ENCODE results near the gene NECAB3. TPM values are rescaled to one million over a fixed set of nuclear protein-coding genes. Genes with fewer than 3 reads are reported as not detected.

NECAB3 gene
- total and polyA plus RNA-seq, 2 of the 13 experiments (the other 11 are each of a cell fraction or from before 2014, with no cell fraction given): 61.5 to 65.5 TPM

DNA sequence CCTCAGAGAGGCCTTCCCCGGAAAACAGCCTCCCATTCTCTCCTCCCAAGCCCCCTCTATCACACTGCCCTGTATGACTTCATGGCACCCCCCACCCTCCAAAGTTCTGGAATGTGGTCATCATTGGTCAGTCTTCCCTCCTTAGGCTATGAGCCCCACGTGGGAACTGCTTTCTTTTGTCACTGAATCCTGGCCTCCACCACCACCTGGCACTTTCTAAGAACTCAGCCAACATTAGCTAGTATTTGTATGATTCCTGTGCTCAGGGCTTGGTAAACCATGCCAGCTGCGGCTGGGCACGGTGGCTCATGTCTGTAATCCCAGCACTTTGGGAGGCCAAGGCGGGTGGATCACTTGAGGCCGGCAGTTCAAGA is 20.4 kb upstream of the NECAB3 start (continued):
- TF ChIP-seq ZNF326 (CRISPR knock-in tag; IDR thresholded peaks at IDR 0.05; ENCODE audit: borderline replicate concordance): no peak
- 0 out of 2 replicates have a peak, but pooled peaks have one; percentile 15 for TF ChIP-seq ZFP91 (CRISPR knock-in tag; IDR thresholded peaks at IDR 0.05; ENCODE audit: borderline replicate concordance)
- TF ChIP-seq SNAI1 (CRISPR knock-in tag; IDR thresholded peaks at IDR 0.05; ENCODE audit: borderline replicate concordance): no peak

DNA sequence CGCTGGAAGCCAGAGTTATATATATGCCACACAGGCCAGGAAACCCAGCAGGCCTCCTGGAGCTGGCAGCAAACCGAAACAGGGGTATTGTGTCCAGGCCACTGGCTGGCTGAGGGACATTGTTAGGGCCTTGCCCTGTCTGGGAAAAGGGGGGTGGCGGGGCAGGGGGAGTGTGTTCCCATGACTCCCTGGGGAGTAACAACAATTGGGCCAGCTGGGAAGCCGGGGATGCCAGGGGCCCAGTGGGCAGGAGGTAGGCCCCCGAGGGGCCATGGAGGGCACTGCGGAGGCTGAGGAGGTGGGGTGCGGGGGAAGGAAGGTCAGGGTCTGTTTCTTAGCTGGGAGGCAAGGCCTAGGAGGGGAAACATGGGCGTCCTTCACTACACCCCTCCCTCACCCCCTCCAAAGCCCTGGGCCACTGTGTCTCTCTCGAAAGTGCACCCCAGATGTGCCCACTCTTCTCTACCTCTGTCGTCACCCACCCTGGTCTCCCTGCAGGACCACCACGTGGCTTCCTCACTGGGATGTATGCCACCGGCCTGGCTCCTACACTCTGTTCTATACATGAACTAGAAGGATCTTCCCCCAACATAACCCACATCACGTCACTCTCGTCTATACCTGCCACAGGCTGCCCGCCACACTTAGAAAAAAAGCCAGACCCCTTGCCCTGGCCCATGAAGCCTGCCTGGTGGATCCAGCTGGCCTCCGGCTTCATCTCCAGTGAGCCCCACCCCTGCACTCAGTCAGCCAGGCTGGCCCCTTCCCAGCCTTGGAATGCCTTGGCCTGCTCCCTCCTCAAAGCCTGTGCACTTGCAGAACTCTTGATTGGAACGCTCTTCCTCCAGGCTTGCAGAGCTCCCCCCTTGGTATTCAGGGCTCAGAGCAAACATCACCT is 19.8 kb upstream of the NECAB3 start:
- no TSS peak for BruUV-seq (replicated peaks)
- no peaks in the 10 kb centered on the region for H3K79me2 ChIP-seq (ENCODE audit: insufficient read depth, low read length)
- DNase-seq (ENCODE audit: low spot score): no peak
- H4K20me1 ChIP-seq (ENCODE audit: insufficient read depth, low read length): no peaks in the 10 kb centered on the region
- no peak for FAIRE-seq
- intact Hi-C loops (cut with micrococcal nuclease; ENCODE audit: unreplicated experiment): no loop called here
- H3K9ac ChIP-seq (ENCODE audit: insufficient read depth, low read depth, low read length): no peak overlapping the region
- in situ Hi-C loops (cut with HindIII; ENCODE audit: extremely low pct_ligation_motif_present, low pct_unique_long_range_greater_than_20kb): no loop called here
- H3K9me3 ChIP-seq (ENCODE audit: low read length): no peaks in the 10 kb centered on the region
- WGBS (ENCODE audit: low lambda C conversion rate): 67% methylated on average over 17 of the region's 17 CpGs
- peak; percentile 11 for ATAC-seq
- H3K4me3 ChIP-seq (replicated peaks in 1 of 3; ENCODE audit: insufficient read depth in 1 of 3, low read depth in 2 of 3, low read length in 3 of 3): no peak overlapping the region
- no peak overlapping the region for H2AFZ ChIP-seq (ENCODE audit: low read length)
- ChIA-PET POLR2A (interaction anchor here (2.0 kb wide), 1 partner anchor 10 kb away, joined by 6 read pairs; no protein-coding TSS in a partner anchor), CTCF (ENCODE audit: low intra/inter-chr PET ratio, low total read pairs) (no interaction called here)
- peaks cover 59% of the 10 kb centered on the region for H3K4me1 ChIP-seq (ENCODE audit: insufficient read depth, low read length)
- H3K27me3 ChIP-seq (ENCODE audit: control insufficient read depth in 1 of 2, insufficient read depth in 2 of 2, low read length in 2 of 2): no peaks in the 10 kb centered on the region
- H3K36me3 ChIP-seq (replicated peaks in 1 of 2; ENCODE audit: control insufficient read depth in 1 of 2, insufficient read depth in 2 of 2, low read length in 2 of 2): no peaks in the 10 kb centered on the region
- H3K27ac ChIP-seq (ENCODE audit: extremely low read length, insufficient read depth, low read length): no peak overlapping the region
- no peak overlapping the region for H3K4me2 ChIP-seq (ENCODE audit: low read depth, low read length)
- TF ChIP-seq ZNF740 (CRISPR knock-in tag; IDR thresholded peaks at IDR 0.05) (no peak), ZBTB4 (CRISPR knock-in tag; IDR thresholded peaks at IDR 0.05; ENCODE audit: borderline replicate concordance) (peak; percentile 32; the same call in 1 of the 2 replicates), NFKB2 (CRISPR knock-in tag; IDR thresholded peaks at IDR 0.05; ENCODE audit: borderline replicate concordance) (0 out of 2 replicates have a peak, but pooled peaks have one; percentile 45), POGZ (CRISPR knock-in tag; IDR thresholded peaks at IDR 0.05) (0 out of 2 replicates have a peak, but pooled peaks have one; percentile 14), HIC2 (CRISPR knock-in tag; IDR thresholded peaks at IDR 0.05; ENCODE audit: low read depth) (no peak), MIER3 (CRISPR knock-in tag; IDR thresholded peaks at IDR 0.05; ENCODE audit: borderline replicate concordance) (no peak), ZSCAN30 (CRISPR knock-in tag; IDR thresholded peaks at IDR 0.05) (no peak), ZNF10 (CRISPR knock-in tag; IDR thresholded peaks at IDR 0.05; ENCODE audit: borderline replicate concordance, low read depth) (no peak), ZNF7 (CRISPR knock-in tag; IDR thresholded peaks at IDR 0.05) (no peak), TEAD3 (CRISPR knock-in tag; optimal IDR thresholded peaks at IDR 0.05; ENCODE audit: borderline replicate concordance) (peak; percentile 46), U2AF1 (optimal IDR thresholded peaks at IDR 0.05; ENCODE audit: low read depth, low read length) (no peak)
